Measurements from ENCODE around the gene PRKN. TPM values are rescaled to one million over a fixed set of nuclear protein-coding genes. Genes with fewer than 3 reads are reported as not detected.

The PRKN gene
- total and polyA plus RNA-seq, 2 experiments from 2014 or later = 0.10 to 0.84 TPM

- TF ChIP-seq ZNF462 (CRISPR knock-in tag; IDR thresholded peaks at IDR 0.05) = no peak
- TF ChIP-seq CREB1 (CRISPR knock-in tag; IDR thresholded peaks at IDR 0.05; ENCODE audit: low read depth) = no peak
- no peak for TF ChIP-seq NANOG (IDR thresholded peaks at IDR 0.05; ENCODE audit: borderline replicate concordance)
Measured at GRCh38 chr6:161747506-161747905, 980.1 kb downstream of the PRKN start (continued).

- no peaks in the 10 kb centered on the region for H3K36me3 ChIP-seq (ENCODE audit: insufficient read depth)
- no peak overlapping the region for H3K27ac Mint-ChIP-seq
- H3K4me1 Mint-ChIP-seq = no peaks in the 10 kb centered on the region; the same call in 2 of the 3 replicates
- H2AFZ ChIP-seq = no peak overlapping the region
- no peaks in the 10 kb centered on the region for H3F3A ChIP-seq (replicated peaks; ENCODE audit: low read depth)
- no peak overlapping the region for H3K27ac ChIP-seq (ENCODE audit: low read depth)
- H3K9me2 ChIP-seq (ENCODE audit: insufficient read depth) = no peaks in the 10 kb centered on the region
- no peak overlapping the region for H3K4me3 Mint-ChIP-seq
- ATAC-seq (no peak), DNase-seq (ENCODE audit: low spot score) (no peak)
- H3K4me1 ChIP-seq (ENCODE audit: insufficient read depth) = no peaks in the 10 kb centered on the region
- peaks cover 2% of the 10 kb centered on the region for H3K27me3 Mint-ChIP-seq (ENCODE audit: insufficient read depth, low read depth, poor library complexity)
- peaks cover 4% of the 10 kb centered on the region; the same call in 2 of the 3 replicates for H3K9me3 Mint-ChIP-seq
- no peak overlapping the region for H3K4me3 ChIP-seq
- H3K27me3 ChIP-seq (ENCODE audit: insufficient read depth) = no peaks in the 10 kb centered on the region
- H3K36me3 Mint-ChIP-seq (ENCODE audit: low read depth) = 0 out of 3 replicates have a peak, but pooled peaks cover 2% of the 10 kb centered on the region
- H4K20me1 ChIP-seq (replicated peaks; ENCODE audit: insufficient read depth) = no peaks in the 10 kb centered on the region
- H3K4me2 ChIP-seq = no peak overlapping the region
- no peaks in the 10 kb centered on the region for H3K79me2 ChIP-seq (replicated peaks; ENCODE audit: insufficient read depth)
- TF ChIP-seq ZNF462 (CRISPR knock-in tag; IDR thresholded peaks at IDR 0.05) = no peak
- no peak for TF ChIP-seq ZNF114 (CRISPR knock-in tag; IDR thresholded peaks at IDR 0.05)
- TF ChIP-seq STAT1 (IDR thresholded peaks at IDR 0.05; ENCODE audit: unreplicated experiment) = no peak
- TF ChIP-seq ETS1 (IDR thresholded peaks at IDR 0.05) = no peak
- TF ChIP-seq EZH2 (IDR thresholded peaks at IDR 0.05; ENCODE audit: low read depth, unreplicated experiment) = no peak
Measured at GRCh38 chr6:161745594-161746141, 981.9 kb downstream of the PRKN start.

All from GM23338 (cell line).